GM19025 (cell line): ENCODE results near the gene HTT.
"Not testable (repeated sequence)": the region's sequence is repeated elsewhere in the genome, so short reads cannot be mapped to it uniquely, and the experiment has no call there.

Experiments used
- ATAC-seq: cut with Tn5 transposase; IDR thresholded peaks from one replicate; pipeline ENCODE4 v1.9.1; 2021; ENCODE audit warnings: mild to moderate bottlenecking, low read depth, moderate library complexity; ENCODE audit not compliant: unreplicated experiment

The HTT gene

GRCh38 chr4:3044870-3045819 is 29.3 kb upstream of the HTT start:
- ATAC-seq = no peak

- no peak for ATAC-seq
Measured at GRCh38 chr4:3046162-3046561, 28.3 kb upstream of the HTT start.

- no peak for ATAC-seq
Measured at GRCh38 chr4:3046623-3047022, 27.9 kb upstream of the HTT start.

- ATAC-seq = peak; percentile 96
Measured at GRCh38 chr4:3047464-3048286, 26.8 kb upstream of the HTT start.

- ATAC-seq = not testable (repeated sequence)
Measured at GRCh38 chr4:3051141-3051897, 23.2 kb upstream of the HTT start.

GRCh38 chr4:3054169-3054759 is 20.2 kb upstream of the HTT start:
- ATAC-seq = no peak

- no peak for ATAC-seq
Measured at GRCh38 chr4:3059943-3060342, 14.5 kb upstream of the HTT start.

GRCh38 chr4:3060946-3061345 is 13.5 kb upstream of the HTT start:
- no peak for ATAC-seq

- no peak for ATAC-seq
Measured at GRCh38 chr4:3062471-3062870, 12.0 kb upstream of the HTT start.

GRCh38 chr4:3065551-3065950 is 8.9 kb upstream of the HTT start:
- no peak for ATAC-seq

GRCh38 chr4:3066836-3067400 is 7.6 kb upstream of the HTT start:
- ATAC-seq = no peak

- no peak for ATAC-seq
Measured at GRCh38 chr4:3067473-3068001, 6.9 kb upstream of the HTT start.

- ATAC-seq = no peak
Measured at GRCh38 chr4:3069661-3070199, 4.8 kb upstream of the HTT start.

- ATAC-seq = no peak
Measured at GRCh38 chr4:3070709-3071500, 3.6 kb upstream of the HTT start.

GRCh38 chr4:3071811-3072210 is 2.7 kb upstream of the HTT start:
- no peak for ATAC-seq

- ATAC-seq = peak; percentile 27
Measured at GRCh38 chr4:3073158-3074077, 1.1 kb upstream of the HTT start.

GRCh38 chr4:3074846-3075651 is 568 bp downstream of the HTT start:
- ATAC-seq = no peak
